GM12801 (cell line): Measurements from ENCODE around the gene SEC24A.

ENCODE experiments used
- CTCF ChIP-seq: IDR thresholded peaks from one replicate; pipeline ENCODE4 v1.5.1; 2011; ENCODE audit warnings: control low read depth; ENCODE audit not compliant: insufficient read length; ENCODE audit errors: extremely low read depth

SEC24A gene

GRCh38 chr5:134648425-134649162 lies at the start of gene SEC24A:
Gene SEC24A, plus strand, starts transcription at chr5:134648785. Its CDS starts 292 bp downstream, at chr5:134649077.
- no peak for TF ChIP-seq CTCF

GRCh38 chr5:134600600-134600999 lies 48.0 kb upstream of the SEC24A start:
- TF ChIP-seq CTCF, result no peak

- TF ChIP-seq CTCF, result no peak
Measured at GRCh38 chr5:134603059-134603458, 45.5 kb upstream of the SEC24A start.

- no peak for TF ChIP-seq CTCF
Measured at GRCh38 chr5:134604908-134605307, 43.7 kb upstream of the SEC24A start.

- no peak for TF ChIP-seq CTCF
Measured at GRCh38 chr5:134606726-134607125, 41.9 kb upstream of the SEC24A start.

- no peak for TF ChIP-seq CTCF
Measured at GRCh38 chr5:134608555-134608954, 40.0 kb upstream of the SEC24A start.

- TF ChIP-seq CTCF, result no peak
Measured at GRCh38 chr5:134609232-134609851, 39.2 kb upstream of the SEC24A start.
